HG02970 (cell line): ENCODE data around the gene MAP3K5.
A peak's percentile ranks its signal among the peaks of the same experiment; 100 is the strongest.
"Not testable (repeated sequence)": the region's sequence is repeated elsewhere in the genome, so short reads cannot be mapped to it uniquely, and the experiment has no call there.

Experiments
- ATAC-seq: cut with Tn5 transposase; IDR thresholded peaks from one replicate; pipeline ENCODE4 v1.9.1; 2021; ENCODE audit warnings: mild to moderate bottlenecking, moderate library complexity, moderate number of reproducible peaks; ENCODE audit not compliant: unreplicated experiment, low FRiP score

Gene MAP3K5

DNA sequence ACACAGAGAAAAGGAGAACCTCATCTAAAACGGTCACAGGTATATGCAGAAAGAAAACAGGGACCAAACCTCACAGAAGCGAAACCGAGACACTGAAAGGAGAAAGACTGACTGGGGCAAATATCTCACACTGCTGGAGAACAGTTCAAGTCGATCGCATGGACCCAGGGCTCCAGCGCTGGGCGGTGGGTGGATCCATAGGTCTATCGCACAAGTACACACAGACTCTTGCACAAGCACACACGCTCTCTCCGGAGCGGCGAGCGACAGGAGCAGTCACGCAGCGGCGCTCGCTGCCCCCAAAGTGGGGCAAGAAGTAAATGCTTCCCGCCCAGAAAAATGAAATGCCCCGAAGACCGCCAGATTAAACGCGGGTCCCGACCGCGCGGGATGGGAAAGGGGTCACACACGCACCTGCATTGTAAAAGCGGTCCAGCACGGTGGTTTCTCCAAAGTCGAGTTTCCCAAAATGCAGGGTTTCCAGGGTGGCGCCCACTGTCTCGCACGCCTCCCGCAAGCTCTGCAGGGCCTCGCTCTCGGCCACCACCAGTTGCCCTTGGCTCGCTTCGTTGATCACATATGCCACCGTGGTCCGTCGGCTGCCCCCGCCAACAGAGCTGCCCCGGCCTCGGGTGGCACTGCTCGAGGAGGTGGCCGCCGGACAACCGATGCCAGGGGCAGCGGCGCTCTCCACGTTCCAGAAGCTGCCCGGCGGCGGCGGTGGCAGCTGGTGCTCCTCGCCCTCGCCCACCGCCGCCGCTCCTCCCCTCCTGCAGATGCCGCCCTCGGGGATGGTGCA, 782 bp downstream of the MAP3K5 start:
- peak; percentile 24 for ATAC-seq

DNA sequence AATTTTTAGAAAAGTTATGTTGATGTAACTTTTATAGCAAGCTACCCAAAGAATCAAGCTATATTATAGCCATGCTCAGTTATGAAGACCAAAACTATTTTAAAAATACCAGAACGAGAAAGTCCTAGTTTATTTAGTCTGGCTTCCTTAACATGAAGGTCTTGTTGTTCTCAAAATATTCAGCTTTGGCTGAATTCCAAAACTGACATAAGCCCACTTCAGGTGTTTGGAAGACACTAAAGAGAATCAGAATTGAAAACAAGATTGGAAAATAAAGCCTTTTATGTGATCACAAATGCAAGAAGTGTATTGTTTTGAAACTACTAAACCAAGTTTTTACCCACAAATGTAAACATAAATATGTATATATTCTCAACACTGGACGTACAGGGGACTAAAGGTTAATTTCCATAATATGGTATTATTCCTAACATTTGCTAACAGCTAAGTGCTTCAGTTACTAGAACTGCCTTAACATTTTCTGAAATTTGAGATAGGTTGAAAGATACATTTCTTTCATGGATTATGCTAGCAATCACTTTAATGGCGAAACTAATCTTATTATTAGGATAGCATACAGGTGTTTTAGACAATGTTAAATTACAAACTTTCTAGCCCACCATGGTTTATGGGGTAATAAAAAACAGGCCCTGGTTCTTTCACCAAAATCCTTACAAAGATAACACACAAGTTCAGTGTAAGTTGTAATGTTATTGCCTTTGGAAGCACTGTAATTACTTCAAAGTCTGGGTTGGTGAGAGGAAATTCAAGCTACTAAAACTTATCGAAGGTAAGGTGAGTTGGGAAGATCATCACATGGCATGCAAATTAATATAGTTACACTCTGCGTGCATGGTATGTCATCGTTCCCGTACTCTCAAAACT, 1.6 kb downstream of the MAP3K5 start:
- no peak for ATAC-seq

DNA sequence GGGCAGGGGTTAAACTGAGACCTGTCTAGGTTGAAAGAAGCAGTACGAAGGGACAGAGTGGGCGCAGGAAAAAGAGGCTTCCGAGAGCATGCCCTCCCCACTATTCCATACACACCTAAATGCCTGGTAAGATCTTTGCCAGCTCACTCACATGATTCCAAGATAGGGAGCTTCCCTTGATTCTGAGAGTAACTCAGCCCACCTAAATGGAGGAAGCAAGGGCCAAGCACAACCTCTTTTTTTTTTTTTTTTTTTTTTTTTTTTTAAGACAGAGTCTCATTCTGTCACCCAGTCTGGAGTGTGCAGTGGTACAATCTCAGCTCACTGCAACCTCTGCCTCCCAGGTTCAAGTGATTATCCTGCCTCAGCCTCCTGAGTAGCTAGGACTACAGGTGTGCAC, 2.8 kb downstream of the MAP3K5 start:
- ATAC-seq: not testable (repeated sequence)

DNA sequence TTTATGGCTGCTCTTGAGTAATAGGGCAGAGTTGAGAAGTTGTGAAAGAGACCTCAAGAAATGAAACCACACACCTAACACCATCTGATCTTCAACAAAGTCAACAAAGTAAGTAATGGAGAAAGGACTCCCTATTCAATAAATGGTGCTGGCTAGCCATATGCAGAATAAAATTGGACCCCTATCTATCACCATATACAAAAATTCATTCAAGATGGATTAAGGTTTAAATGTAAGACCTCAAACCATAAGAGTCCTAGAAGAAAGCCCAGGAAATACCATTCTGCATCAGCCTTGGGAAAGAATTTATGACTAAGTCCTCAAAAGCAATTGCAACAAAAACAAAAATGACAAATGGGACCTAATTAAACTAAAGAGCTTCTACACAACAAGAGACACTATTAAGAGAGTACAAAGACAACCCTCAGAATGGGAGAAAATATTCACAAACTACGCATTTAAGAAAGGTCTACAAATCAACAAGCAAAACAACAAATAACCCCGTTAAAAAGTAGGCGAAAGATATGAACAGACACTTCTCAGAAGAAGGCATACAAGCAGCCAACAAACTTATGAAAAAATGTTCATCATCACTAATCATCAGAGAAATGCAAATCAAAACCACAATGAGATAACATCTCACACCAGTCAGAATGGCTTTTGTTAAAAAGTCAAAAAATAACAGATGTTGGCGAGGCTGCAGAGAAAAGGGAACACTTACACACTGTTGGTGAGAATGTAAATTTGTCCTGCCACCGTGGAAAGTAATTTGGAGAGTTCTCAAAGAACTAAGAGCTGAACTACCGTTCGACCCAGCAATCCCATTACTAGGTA, 4.0 kb downstream of the MAP3K5 start:
- no peak for ATAC-seq

DNA sequence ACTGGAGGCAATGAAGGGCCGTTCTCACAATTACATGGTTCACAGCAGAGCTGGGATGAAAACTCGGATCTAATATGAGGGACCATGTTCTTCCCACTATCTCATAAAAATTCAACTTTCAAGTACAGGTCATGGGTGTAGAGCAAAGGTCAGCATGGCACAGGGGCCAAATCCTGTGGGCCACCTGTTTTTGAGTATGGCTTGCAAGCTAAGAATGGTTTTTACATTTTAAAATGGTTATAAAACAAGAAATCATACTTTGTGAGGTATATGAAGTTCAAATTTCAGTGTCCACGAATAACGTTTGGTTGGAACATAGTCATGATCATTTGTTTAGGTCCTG, 4.6 kb downstream of the MAP3K5 start:
- ATAC-seq: no peak

DNA sequence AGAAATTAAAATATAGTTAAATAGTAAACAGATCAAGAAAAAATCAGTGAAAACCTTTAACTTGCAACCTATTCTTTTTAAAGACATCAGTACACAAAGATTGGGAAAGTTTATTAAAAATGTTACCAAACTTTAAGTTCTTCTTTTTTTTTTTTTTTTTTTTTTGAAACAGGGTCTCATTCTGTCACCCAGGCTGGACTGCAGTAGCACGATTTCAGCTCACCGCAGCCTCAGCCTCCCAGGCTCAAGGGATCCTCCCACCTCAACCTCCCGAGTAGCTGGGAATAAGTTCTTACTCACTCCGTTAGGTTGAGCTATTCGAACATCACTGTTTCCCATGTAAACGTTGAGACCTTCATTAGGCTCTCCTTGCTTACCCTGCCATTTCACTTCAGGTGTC, 5.6 kb downstream of the MAP3K5 start:
- ATAC-seq: no peak

DNA sequence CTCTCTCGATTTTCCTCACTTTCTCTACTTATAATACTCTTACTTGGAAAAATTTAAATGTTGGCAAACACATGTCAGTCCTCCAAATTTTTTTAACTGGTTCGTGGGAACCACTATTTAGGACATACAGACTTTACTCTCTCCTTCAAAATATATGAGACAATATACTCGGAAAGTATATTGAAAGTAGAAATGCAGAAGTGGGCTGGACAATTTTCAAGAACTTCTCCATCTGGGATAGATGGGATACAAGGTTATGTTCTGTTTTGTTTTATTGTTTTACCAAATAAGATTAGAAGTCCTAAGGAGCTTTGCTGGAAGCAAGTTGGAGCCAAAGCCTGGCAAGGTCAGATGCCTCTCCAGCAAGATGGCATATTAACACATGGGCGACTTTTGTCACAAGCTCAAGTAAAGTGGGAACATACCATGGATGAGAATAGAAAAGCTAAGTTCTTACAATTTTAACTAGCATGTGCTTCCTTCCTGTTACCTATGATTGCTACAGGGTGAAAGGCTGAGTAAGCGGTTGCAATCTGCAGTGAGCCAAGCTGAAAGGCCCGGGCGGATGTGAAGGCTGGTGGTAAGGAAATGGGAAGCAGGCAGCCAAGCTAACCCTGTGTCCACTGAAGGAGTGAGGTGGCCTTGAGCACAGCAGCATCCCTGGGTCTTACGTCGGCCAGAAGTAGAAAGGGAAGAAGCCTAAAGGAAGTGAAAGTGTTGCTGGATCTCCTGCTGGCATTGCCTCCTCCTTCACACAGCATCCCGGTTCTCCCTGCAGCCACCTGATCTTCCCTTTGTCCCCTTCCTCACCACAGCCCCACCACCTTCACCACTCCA, 7.1 kb downstream of the MAP3K5 start:
- ATAC-seq: no peak

DNA sequence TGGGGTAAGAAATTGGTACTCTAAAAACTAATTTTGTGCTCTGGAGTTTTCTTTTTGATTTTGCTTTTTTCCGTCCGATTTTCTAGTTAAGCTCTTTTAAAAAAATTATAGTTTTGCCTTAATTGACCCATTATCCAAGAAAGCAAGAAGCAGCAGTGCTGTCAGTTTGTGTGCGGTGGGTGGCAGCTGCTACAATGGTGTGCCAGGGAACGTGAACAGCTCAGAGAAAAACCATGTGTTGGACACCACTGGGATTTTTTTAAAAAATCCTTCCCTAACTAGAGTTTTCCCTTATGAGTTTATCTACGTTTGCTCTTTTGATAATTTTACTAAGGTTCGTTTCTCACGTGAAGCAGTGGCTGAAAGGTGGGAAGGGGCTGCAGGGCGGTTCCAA, 8.0 kb downstream of the MAP3K5 start:
- no peak for ATAC-seq

DNA sequence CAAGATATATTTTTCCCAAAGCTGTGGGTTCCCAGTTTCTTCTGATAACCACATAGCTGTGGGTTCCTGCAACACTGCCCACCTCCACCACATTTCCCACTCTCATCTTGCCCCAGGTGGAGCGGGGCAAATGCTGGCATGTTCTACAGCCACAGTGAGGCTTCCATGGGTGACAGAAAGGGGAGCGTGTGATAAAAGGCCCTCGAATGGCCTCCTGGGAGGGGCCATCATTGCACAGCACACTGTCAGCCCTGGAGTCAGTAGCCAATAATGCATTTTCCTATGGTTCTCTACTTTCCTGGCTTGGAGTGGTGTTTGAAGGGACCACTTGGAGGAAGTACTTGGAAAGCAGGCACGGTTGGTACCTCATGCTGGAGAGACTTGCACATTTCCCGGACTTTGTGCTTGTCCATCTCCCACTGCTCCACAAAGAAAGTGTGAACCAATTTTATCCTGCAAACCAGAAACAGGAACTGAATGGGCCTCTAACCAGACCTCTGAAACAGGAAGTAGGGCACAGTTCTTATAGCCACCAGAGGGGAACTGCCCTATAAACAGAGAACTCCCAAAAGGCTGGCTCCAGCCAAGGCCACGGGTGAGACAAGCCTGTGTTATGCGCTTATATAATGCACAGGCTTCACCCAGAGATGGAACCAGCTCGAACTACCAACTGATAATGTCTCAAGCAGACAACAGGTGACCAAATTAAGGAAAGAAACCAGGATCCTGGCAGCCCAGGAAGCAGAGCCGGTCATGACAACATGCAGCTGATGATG, 8.6 kb downstream of the MAP3K5 start:
- ATAC-seq: no peak

DNA sequence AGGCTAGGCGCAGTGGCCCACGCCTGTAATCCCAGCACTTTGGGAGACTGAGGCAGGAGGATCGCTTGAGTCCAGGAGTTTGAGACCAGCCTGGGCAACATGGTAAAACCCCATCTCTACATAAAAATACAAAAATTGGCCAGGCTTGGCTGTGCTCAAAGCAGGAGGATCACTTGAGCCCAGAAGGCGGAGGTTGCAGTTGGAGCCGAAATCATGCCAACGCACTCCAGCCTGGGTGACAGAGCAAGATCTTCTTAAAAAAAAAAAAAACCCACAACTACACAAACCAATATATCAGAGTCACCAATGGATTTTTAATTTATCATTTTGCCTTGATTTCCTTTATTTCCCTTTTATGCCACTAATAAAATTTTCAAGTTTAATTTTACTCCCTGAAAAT, 9.3 kb downstream of the MAP3K5 start:
- no peak for ATAC-seq

DNA sequence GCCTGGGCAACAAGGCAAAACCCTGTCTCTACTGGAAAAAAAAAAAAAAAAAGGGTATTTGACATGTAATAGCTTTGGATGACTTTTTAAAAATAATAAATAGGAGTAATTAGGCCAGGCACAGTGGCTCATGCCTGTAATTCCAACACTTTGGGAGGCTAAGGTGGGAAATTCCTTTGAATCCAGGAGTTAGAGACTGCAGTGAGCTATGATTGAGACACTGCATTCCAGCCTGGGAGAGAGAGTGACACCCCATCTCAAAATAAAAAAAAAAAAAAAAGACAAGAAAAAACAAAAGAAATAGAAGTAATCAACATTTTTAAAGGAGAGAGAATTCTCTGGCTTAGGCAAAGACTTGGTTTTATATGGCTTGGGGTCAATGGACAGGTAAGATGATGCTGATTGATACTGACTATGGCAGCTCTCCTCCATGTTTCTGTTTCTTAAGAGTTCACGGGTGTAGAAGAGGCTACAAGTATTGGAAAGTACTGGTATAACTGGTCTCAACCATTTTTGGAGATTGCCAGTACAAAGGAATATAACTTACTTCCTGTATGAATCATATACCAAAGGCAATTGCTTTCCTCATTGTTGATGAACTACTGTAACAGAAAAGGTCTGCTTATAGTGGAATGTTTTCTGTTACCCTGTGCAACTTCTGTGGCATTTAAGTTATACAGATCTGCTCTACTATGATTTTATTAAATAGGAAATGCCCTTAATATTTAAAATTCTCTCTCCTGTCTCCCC, 10.1 kb downstream of the MAP3K5 start:
- no peak for ATAC-seq

DNA sequence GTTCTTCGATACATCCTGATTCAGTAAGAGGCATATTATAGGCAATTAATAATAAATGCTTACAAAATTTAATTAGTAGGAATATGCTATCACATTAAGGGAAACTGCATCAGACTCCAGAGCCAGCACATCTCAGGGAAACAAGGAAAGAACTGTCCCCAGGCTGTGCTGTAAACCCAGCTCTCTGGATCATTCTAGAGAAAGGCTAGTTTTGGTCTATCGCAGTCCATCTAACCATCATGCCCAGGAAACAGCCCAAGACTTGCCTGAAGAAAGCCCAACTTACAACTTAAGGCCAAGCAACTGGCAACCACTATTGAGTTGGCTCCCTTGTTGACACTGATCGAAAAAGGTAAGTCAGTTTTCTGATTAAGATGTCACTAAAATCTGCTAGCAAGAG, 11.3 kb downstream of the MAP3K5 start:
- no peak for ATAC-seq

DNA sequence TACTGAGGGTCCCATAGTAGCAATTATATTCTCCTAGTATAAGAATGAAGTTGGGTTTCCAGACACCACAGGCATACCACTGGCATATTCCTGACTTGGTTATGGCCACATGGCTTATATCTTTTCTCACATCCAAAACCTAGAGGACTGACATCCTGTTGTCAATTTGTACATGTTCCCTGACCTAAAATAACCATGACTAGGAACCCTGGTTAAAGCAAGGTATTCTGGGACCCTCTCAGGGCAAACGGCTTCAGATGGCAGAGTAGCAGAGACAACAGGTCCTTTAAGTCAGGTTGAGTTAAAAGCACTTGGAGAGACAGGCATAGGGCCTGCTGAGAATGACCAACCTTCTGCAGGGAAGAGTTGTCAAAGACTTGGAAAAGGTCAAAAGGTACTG, 12.6 kb downstream of the MAP3K5 start:
- ATAC-seq: no peak

DNA sequence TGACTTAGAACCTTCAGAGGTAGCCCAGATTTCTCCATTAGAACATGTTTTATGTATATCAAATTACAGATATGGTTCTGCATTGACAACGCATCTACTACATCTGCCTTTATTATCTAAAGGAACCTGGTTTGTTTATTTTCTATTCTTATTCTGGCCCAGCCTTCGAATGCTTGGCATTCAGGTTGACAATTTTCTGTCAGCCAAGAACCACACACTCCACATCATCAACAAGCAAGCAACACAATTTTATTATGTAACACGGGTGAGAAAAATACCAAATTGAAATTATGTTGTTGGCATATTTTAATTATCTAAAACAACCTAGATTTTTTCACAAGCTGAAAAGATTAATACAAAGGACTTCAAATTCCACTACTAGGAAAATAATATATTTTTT, 14.6 kb downstream of the MAP3K5 start:
- ATAC-seq: no peak

DNA sequence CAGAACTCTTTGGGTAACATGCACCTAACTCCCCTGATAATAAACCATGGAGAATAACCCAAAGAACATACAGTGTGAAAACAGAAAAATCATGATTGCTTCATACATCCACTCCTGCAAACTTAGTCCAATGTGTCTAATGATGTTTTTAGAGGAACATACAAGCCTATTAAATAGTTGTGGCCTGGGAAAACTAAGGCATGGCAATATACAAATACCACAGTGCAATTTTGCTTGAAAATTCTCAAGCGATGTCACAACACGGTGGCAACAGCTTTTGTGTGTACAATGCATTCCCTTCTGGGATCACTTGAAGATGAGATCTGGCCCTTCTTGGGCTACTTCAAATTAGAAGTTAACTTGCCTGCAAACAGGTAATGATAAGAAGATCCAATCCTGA, 16.7 kb downstream of the MAP3K5 start:
- no peak for ATAC-seq

DNA sequence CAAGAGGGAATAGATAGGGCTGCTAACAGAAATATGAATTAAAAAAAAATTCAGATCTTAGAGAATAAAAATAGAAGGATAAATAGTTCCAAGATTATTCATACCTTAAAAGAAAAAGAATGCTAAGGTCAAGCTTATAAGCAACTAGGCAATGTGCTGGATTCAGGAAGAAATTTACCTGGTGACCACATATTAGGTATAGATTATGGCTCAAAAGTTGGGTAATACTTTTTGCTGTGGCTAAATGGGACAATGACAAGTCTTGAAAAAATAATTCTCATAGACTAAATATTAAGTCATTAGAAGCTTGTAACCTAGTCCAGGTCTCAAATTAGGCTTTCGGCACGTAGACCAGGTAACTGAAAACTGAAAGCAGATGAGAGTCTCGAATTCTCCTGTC, 17.2 kb downstream of the MAP3K5 start:
- ATAC-seq: no peak

DNA sequence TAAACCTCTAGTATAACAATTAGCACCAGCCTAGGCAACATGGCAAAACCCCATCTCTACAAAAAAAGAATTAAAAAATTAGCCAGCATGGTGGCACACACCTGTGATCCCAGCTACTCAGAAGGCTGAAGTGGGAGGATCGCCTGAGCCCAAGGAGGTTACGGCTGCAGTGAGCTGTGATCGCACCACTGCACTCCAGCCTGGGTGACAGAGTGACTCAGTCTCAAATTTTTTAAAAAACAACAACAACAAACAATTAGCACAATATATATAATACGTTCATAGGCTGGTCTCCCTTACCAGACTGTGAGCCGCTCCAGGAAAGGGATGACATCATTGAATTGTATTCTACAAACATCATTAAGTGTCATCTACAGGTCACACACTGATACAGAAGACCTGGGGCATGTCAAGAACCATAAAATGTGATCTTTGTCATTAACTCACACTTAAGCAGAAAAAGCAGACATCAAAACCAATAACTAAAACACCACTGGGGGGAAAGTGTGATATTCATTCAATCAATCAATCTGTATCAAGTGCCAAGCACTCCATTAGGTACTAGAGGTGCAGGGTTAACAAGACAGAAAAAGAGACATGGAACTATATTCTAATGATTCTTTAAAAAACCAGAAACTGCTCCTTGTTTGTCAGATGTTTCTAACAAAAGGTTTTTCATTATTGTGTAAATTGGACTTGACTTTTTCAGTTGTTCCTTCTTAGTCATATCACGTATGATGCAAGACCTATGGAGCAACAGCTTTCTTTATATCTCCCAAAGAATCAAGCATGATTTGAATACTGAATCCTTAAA, 17.8 kb downstream of the MAP3K5 start:
- no peak for ATAC-seq

DNA sequence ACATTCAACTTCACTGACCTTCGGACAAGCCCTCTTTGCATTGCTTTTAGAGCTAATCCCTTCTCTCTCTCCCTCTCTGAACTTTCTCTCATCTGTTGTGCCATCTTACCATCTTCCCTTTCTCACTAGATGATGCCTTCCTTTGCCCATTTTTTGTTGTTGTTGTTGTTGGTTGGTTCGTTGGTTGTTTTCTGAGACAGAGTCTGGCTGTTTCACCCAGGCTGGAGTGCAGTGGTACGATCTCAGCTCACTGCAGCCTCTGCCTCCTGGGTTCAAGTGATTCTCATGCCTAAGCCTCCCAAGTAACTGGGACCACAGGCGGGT, 18.8 kb downstream of the MAP3K5 start:
- no peak for ATAC-seq
